ENCODE results near the gene SH3RF2.

- TF ChIP-seq, protein P1, sequence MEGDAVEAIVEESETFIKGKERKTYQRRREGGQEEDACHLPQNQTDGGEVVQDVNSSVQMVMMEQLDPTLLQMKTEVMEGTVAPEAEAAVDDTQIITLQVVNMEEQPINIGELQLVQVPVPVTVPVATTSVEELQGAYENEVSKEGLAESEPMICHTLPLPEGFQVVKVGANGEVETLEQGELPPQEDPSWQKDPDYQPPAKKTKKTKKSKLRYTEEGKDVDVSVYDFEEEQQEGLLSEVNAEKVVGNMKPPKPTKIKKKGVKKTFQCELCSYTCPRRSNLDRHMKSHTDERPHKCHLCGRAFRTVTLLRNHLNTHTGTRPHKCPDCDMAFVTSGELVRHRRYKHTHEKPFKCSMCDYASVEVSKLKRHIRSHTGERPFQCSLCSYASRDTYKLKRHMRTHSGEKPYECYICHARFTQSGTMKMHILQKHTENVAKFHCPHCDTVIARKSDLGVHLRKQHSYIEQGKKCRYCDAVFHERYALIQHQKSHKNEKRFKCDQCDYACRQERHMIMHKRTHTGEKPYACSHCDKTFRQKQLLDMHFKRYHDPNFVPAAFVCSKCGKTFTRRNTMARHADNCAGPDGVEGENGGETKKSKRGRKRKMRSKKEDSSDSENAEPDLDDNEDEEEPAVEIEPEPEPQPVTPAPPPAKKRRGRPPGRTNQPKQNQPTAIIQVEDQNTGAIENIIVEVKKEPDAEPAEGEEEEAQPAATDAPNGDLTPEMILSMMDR (conservative IDR thresholded peaks at IDR 0.05; ENCODE audit: low read length) = no peak
- TF ChIP-seq EZH2phosphoT487 (IDR thresholded peaks at IDR 0.05; ENCODE audit: borderline replicate concordance, low read depth, low read length) = no peak
These were observed 18.0 kb upstream of the SH3RF2 start for GRCh38 chr5:145918397-145918796.

All from OCI-LY7 (cell line).